Hematopoietic multipotent progenitor cell treated with erythropoietin and hydrocortisone succinate and interleukin-3 and kit ligand, for 17 days (in vitro differentiated cells): ENCODE data around the gene ST6GALNAC5.
"Not testable (repeated sequence)": the region's sequence is repeated elsewhere in the genome, so short reads cannot be mapped to it uniquely, and the experiment has no call there.

Experiments used
- DNase-seq: peaks from one replicate; pipeline ENCODE4 v3.0.0-alpha.2; 2015; ENCODE audit warnings: low spot score

Gene ST6GALNAC5

DNA sequence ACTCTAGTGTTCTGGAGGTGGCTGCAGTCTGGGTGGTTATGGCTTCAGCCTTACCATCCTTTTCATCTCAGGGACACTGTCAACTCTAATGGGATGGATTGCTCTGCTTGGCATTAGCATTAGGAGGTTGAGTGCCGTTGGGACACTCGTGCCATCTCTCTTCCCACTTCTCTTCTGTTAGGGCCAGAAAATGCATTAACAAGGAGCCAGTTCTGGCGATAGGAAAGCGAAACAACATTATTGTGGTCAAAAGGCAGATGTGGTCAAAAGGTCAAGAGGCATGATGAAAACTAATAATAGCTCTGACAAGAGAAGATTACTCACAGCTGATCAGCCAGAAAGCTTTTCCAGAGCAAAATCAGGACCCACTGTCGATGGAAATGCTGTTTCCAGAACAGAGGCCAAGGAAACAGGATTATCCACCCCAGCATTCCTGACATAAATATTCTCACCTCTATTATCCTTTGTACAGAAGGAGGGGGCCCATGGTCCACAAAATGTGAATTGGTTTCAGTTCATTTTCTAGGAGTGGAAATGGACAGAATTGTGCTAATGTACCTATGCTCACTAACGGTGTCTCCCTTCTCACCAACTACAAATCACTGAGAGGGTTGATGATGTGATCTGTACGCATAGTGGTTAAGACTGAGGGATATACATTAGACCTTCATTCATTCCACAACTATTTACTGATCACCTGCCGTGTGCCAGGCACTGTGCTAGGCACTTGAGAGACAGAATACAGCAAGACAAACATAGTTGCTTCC, 72.0 kb downstream of the ST6GALNAC5 start:
- no peak for DNase-seq

DNA sequence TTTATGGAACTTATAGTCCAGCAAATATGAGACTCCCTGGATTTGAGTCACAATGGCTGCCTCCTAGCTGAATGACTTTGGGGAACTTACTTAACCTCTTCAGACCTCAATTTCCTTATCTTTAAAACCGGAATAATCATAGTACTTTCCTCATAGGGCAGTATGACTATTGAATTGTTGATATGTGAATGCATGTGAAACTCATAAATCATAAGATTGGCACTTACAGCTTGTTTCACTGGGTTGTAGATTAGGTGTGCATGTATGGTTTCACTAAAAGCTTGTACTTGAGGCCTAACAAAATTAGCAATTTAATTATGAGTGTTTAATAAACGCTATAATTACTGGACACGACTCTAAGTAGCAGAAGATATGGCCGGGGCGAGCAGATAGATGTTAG, 72.5 kb downstream of the ST6GALNAC5 start:
- no peak for DNase-seq

DNA sequence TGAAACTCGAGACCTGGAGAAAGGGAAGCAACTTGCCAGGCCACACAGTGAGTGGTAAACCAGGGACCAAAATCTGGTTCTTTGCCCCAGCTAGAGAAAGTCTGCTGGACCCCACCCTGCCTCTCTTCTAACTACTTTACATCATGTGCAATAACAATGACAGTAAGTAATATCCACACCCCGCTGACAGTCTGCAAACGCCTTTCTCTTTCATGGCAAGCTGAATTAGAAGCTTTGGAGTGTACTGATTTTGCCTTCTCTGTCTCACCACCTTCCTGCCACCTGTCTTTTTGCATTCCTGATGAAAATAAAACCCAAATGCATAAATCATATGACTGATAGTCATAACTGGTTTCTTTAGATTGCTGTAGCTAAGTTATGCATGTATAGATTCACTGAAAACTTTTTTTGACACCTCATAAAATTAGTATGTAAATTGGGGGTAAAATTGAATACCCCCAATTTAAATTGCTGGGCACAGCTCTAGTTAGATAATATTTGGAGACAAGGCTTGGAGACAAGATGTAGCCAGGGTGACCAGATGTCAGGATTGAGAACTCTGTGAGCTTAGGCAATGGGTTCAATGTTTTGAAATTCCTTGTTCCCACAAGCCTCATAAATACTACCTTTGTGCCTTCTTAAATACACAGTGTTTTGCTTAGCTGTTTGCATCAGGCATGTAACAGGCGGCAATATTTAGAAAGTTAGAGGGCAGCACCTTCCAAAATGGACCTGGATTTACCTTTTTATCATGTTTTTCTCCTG, 73.5 kb downstream of the ST6GALNAC5 start:
- DNase-seq: no peak

DNA sequence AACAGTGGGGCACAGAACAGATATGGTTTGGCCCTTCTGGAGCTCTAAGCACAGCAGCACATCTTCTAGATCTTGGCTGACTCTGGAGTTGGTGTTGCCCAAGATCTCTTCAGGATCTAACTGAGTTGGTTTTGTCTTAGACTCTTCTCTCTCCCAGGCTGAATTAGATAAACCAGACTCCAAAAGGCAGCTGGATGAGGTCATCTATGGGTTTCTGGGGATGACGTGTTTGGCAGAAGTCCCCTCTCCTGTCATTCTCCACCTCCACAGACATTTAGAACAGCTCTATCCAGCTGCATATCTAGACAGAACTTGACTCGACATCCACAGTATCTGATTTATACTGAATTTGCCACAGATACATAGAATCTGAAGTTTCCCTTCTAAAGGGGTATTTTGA, 75.3 kb downstream of the ST6GALNAC5 start:
- DNase-seq: no peak

DNA sequence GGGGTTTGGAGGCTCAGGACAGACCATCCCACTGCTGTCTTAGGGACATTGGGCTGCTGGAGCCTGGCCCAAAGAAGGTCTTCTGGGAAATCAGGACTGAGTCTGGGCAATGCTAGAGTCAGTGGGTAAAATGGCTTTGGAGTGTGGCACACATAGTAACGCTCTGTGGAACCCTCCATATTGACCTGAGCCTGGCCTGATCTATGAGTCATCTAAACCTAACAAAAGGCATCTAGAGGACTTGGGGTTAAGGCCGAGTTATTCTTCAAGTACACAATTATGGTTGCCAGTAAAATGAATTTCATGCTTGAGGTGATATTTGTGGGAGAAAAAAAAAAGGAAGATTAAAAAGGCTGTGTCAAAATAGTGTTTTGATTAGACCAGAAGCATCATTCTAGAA, 77.7 kb downstream of the ST6GALNAC5 start:
- no peak for DNase-seq

DNA sequence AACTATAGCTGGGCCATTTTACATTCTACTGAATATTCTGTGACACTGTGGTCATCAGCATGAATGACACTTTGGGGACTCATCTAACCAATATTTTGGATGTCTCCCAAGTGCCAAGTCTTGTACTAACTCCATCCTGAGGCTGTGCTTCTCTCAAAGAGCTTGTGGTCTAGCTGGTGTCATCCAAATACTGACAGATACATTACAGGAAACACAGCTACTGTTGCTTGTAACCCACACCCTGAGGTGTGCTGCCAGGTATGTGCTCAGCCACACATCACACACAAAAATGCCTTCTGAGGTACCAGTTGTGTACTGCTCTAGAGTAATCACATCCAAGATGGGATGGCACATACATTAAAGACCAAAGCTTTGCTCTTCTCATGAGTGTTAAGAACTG, 81.6 kb downstream of the ST6GALNAC5 start:
- DNase-seq: no peak

DNA sequence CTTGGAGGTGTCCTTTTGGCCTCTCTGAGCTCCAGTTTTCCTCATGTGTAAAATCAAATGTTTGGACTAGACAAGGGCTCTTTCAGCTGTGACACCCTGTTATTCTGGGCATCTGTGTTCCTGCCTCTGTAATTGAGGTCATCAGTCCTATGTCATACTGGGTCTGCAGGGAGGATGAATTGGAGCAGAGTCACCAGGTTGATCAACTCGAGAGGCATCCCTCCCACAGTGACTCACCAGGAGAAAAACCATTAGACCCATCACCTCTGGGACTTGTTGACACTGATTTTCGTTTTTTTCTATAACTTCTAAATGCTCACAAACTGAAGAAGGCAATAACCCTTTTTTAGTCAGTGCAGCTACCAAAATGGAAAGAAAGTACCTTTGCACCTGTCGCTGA, 82.2 kb downstream of the ST6GALNAC5 start:
- DNase-seq: no peak

DNA sequence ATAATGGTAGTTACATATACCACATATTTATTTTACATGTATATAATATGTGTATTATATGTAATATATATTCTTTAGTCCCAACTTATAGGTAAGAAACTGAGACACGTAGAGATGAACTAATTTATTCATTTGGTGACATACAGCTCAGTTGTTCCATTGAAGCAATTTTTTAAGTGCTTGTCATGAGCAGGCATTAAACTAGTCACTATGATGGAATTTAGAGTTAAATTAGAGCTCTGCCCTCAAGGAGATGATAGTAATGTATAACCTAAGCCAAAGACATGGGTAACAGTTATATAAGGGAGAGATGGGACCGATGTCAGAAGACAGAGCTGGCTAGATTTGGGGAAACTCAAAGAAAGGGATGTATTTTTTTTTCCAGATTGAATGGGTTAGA, 83.0 kb downstream of the ST6GALNAC5 start:
- DNase-seq: no peak

DNA sequence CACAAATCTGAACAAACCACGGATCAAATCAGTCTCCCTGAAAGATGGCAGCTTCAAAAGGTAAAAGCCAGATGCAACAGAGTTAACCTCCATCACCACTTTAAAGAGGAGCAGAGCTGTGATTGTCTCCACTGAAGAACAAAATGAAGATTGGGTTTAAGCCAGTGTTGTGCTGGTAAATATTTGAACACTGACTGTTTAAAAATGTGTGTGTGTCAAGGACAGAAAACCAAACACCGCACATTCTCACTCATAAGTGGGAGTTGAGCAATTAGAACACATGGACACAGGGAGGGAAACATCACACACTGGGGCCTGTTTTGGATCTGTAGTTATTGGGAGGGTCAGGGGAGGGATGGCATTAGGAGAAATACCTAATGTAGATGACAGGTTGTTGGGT, 83.9 kb downstream of the ST6GALNAC5 start:
- DNase-seq: no peak

DNA sequence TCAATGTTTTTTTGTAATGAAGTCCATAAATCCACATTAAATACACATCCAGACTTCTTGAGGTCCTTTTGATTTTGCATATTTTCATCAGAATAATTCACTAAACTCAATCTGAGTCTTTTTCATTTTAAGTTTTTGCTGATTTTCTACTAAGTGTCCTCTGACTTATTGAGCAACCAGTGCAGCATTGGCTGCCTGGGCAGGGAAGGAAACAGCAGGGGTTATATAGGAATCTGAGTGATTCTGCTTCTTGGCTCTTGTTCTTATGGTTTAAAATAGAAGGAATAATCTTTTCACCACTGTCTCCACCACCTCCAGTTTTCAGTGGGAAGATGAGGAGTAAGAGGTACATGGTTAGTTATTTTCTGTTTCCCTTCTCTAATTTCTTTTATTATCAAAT, 88.4 kb downstream of the ST6GALNAC5 start:
- no peak for DNase-seq

DNA sequence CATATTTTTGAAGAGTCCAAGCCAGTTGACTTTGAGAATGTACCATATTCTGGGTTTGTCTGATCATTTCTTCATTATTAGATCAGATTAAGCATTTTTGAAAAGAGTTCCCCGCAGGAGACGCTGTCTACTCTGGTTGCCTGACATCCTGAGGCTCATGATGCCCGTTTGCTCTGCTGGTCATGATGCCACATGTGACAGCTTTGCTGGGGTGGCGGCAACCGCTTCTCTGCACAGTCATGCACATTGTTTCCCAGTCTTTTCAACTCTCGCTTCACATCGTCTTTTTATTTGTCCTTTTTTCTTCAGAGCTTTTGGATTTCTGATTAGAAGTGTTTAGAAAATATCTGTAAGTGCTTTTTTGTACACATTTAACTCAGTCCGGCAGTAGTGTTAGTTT, 90.7 kb downstream of the ST6GALNAC5 start:
- no peak for DNase-seq

DNA sequence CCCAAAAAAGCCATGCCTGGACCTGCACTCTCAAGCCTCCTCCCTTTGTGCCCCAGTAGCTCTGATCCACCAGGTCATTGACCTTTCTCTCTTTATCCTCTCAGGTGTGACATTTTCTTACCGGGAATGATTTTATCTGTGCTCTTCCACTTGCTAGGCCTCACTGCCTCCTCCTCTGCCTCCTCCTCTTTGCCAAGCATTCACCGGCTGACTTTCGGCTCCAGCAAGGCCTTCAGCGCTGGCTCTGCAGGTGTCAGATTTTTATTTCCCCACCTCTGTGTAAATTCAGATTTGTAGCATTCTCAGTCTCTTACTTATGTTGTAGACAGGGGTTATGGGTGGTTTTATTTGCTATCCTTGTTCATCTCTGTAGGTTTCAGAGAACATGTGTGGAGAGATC, 91.5 kb downstream of the ST6GALNAC5 start:
- no peak for DNase-seq

DNA sequence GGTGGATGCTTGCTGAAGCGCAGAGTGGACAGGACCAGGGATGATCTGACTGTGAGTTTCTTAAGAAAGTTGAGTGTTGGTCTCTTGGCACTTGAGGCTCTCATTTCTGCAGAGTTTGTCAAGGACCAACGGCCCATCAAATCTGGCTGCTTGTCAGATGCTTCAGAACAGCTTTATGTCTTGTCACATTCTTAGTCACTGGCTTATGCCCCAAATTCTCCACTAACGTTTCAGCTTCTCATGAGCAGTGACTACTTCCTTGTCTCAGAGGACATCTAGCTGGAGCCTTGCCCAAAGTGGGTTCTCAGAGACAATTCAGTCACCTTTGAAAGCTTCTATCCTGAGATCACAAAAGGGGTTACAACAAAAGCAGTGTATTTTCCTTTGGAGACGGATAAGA, 92.3 kb downstream of the ST6GALNAC5 start:
- DNase-seq: no peak

DNA sequence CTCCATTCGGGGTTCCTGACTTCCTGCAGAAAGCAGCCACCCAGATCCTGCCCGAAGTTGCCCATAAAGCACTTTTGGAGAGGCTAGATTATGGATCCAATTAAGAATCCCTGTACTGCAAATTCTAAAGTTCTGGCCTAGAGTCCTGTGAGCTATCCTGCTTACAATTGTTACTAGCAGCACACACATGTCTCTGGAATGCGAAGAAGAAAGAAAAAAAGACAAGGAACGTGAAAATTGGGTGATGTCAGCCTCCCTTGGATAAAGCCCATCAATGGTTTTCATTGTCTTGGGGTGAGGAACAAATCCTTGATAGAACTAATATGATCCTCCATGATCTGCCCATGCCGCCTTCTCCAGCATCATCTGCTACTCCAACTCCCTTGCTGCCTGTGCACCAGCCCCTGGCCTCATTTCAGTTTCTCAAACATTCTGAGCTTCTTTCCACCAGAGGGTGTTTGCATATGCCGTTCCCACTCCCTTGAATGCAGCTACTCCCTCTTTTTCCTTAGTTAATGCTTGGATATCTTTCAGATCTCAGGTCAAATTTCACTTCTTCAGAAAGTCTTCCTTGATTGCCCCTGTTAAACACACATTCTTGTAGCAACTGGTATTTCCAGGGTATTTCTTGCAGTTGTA, 94.0 kb downstream of the ST6GALNAC5 start:
- DNase-seq: no peak

DNA sequence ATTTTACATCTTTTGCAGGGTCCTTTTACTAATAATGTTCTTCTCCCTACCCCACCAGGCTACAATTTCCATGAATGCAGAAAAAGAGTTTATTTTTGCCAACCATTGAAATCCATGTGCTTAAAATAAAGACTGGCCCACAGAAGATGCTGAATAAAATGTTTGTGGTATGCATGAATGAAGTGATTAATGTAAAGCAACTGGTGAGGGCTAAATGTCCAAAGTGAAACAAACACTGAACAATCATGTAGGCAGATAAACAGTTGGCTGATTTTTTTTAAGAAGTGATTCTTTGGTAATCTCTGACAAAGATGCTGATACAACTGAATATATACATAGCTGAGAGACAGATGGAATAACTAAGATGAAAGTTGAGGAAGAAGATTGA, 94.5 kb downstream of the ST6GALNAC5 start:
- DNase-seq: no peak

DNA sequence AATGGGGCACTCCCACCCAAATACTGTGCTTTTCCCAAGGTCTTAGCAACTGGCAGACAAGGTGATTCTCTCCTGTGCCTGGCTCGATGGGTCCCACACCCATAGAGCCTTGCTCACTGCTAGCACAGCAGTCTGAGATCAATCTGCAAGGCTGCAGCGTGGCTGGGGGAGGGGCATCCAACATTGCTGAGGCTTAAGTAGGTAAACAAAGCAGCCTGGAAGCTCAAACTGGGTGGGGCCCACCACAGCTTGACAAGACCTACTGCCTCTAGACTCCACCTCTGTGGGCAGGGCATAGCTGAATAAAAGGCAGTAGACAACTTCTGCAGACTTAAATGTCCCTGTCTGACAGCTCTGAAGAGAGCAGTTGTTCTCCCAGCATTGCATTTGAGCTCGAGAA, 114.0 kb downstream of the ST6GALNAC5 start:
- DNase-seq: not testable (repeated sequence)

DNA sequence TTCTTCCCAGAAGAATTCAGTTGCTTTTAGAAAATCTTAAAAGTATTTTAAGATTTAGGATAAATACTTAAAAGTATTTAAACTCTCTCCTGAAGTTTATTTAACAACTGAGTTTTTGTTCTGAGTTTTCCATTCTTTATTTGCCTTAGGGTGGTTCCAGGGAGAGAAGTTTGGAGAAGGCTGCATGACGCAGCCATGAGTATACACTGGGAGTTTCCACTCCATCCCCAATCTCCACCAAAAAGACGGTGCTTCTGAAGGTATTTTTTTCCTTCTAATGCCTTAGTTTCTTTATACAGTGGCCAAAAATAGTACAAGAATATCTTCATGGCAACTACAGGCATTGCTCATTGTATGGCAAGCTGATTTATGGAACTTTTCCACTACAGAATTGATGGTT, 122.7 kb downstream of the ST6GALNAC5 start:
- no peak for DNase-seq

DNA sequence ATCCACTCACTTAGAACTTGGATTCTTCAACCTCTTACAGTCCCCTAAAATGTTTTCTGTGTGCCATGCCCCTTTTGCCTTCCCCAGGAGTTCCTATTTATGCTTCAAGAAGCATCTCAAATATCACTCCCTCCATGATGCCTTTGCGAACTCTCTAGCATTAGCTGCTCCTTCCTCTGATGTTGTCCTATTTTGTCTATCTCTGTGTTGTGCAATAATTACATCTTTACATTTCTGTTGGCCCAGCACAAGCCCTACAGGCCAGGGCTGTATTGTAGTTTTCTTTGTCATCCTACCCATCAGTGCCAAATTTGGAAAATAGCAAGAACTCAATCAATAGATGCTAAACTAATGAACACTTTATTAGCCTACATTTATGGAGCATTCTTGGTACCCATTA, 125.8 kb downstream of the ST6GALNAC5 start:
- DNase-seq: no peak

DNA sequence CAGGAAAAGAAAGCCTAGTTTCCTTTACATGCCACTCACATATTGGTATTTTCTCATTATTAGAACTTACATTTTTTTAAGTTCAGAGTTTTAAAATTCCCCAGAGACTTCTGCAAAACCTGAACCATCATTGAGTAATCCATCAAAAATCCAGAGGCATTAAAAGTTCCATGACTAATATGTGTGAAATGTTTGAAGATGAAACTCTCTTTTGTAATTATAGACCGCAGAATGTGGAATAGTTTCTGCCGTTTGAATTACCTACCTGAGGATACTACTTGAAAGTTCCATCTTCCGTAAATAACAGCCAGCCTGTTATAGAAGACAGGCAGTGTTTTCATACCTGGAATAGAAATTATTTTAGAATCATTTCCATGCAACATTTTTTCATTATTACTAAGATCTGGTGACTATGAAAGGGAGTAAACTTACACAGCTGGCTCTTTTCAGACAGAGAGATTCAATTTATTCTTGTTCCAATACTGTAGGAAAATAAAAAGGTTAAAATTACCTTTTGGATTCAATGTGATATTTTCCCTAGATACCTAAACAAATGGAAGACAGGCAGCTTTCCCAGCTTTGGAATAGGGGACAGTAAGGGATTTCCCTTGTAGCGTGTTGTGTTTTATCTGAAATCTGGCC, 131.4 kb downstream of the ST6GALNAC5 start:
- no peak for DNase-seq

DNA sequence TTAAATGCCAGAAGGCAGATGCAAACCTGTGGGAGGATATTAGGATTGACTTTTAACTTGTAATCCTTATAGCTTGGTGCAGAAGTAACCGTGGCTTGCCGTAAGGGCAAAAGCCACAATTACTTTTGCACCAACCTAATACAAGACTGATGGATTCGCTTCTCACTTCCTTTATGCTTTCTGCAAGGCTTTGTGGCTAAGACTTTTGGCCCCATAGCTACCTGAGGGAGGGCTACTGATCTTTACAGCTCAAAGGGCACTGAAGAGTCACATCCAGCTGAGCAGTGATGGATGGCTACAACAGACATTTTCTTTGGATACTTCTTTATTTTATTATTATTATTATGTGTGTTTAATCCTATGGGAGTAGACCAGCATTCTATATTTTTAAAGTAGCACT, 140.4 kb downstream of the ST6GALNAC5 start:
- DNase-seq: no peak

DNA sequence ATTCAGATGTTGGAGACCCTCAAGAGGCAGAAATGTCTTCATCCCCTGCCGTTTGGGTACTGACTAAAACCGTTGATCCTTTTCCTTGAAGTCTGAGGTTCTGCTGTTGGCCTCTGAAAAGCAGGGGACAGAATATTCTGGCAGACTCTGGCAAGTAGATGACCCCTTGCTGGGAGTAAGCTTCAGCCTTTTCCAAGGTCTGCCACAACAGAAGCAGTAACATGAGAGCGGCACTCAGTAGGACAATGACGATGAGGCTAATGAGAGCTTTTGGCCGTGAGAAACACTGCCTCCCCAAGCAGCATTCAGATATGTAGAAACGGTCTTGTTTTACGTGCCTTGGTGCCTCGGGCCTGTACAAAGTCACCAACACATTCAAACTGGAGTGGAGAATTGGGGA, 143.7 kb downstream of the ST6GALNAC5 start:
- DNase-seq: no peak

DNA sequence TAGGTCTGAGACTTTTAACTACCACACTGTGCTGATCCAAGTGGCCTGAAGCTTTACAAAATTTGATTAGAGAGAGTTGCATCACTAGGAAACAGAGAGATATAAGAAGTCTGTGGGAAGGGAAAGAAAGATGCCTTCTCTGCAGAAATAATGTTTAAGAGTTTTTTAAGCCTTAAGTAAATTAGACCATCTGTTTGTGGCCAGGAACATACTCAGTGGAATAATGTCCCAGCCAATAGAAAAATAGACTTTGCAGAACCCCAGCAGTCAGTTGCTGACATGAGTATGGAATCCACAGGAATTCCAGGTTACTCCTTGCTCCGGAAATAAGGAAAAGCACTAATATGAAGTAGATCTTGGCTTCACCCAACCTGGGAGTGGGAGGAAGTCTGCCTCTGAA, 144.8 kb downstream of the ST6GALNAC5 start:
- DNase-seq: no peak
